Skeletal muscle cell (primary cell): ENCODE measurements around the gene METTL17.
A peak's percentile ranks its signal among the peaks of the same experiment; 100 is the strongest.

ENCODE experiments used
- DNase-seq: peaks from one replicate; pipeline ENCODE4 v3.0.0-alpha.2; 2010; ENCODE audit warnings: low read depth
- H3K4me3 ChIP-seq: 2 replicates; pipeline ENCODE4 v1.5.1; 2011; ENCODE audit warnings: low read depth, mild to moderate bottlenecking, control low read depth, low read length, moderate library complexity

METTL17 gene

GRCh38 chr14:21020977-21021545, 31.3 kb downstream of the METTL17 start:
- H3K4me3 ChIP-seq: no peak overlapping the region
- DNase-seq: no peak

GRCh38 chr14:21022686-21023085, 32.9 kb downstream of the METTL17 start:
- no peak for DNase-seq
- no peak overlapping the region for H3K4me3 ChIP-seq

- no peak overlapping the region for H3K4me3 ChIP-seq
- DNase-seq: no peak
These were observed 33.4 kb downstream of the METTL17 start for GRCh38 chr14:21023174-21023573.

GRCh38 chr14:21023817-21024584, 34.2 kb downstream of the METTL17 start:
- H3K4me3 ChIP-seq: peak overlapping the region; percentile 51
- DNase-seq: no peak

- H3K4me3 ChIP-seq: peak within 1 kb of the TSS; percentile 51
- DNase-seq: no peak
These were observed 35.0 kb downstream of the METTL17 start, which contains the start of gene NDRG2 for GRCh38 chr14:21024585-21025370. Gene NDRG2, minus strand, starts transcription at chr14:21025061. Its CDS starts 1,746 bp downstream, at chr14:21023315.

- no peak for DNase-seq
- H3K4me3 ChIP-seq: peak overlapping the region; percentile 51
These were observed 35.8 kb downstream of the METTL17 start for GRCh38 chr14:21025371-21026273.

GRCh38 chr14:21026274-21026987, 36.7 kb downstream of the METTL17 start:
- H3K4me3 ChIP-seq: no peak overlapping the region
- DNase-seq: no peak

- H3K4me3 ChIP-seq: no peak overlapping the region
- DNase-seq: no peak
These were observed 37.2 kb downstream of the METTL17 start for GRCh38 chr14:21026988-21027315.

- no peak for DNase-seq
- H3K4me3 ChIP-seq: no peak within 1 kb of the TSS
These were observed 40.1 kb downstream of the METTL17 start, which contains the start of gene TPPP2 for GRCh38 chr14:21029917-21030316. Gene TPPP2, plus strand, starts transcription at chr14:21030217. Its CDS starts 365 bp downstream, at chr14:21030582.

- no peak overlapping the region for H3K4me3 ChIP-seq
- no peak for DNase-seq
These were observed 40.8 kb downstream of the METTL17 start for GRCh38 chr14:21030531-21030930.

- no peak overlapping the region for H3K4me3 ChIP-seq
- no peak for DNase-seq
These were observed 42.7 kb downstream of the METTL17 start for GRCh38 chr14:21032326-21033132.

- no peak overlapping the region for H3K4me3 ChIP-seq
- no peak for DNase-seq
These were observed 43.4 kb downstream of the METTL17 start for GRCh38 chr14:21033133-21033698.

GRCh38 chr14:21034707-21035106, 44.9 kb downstream of the METTL17 start, which contains the start of gene RNASE13:
Gene RNASE13, minus strand, starts transcription at chr14:21034807. Its CDS starts 519 bp downstream, at chr14:21034288.
- H3K4me3 ChIP-seq: no peak within 1 kb of the TSS
- DNase-seq: no peak

GRCh38 chr14:21036751-21037150, 47.0 kb downstream of the METTL17 start:
- no peak for DNase-seq
- no peak overlapping the region for H3K4me3 ChIP-seq

GRCh38 chr14:21037156-21037555, 47.4 kb downstream of the METTL17 start:
- no peak for DNase-seq
- no peak overlapping the region for H3K4me3 ChIP-seq

GRCh38 chr14:21038441-21039422, 49.0 kb downstream of the METTL17 start:
- H3K4me3 ChIP-seq: no peak overlapping the region
- peak; percentile 54 for DNase-seq
